NCI-H345 treated with DMSO at 0.1 percent for 48 hours (cell line): ENCODE measurements around the gene DLK1.

ENCODE experiments used
- DNase-seq: peaks from one replicate; lab custom pipeline; 2025; ENCODE audit not compliant: unreplicated experiment; lab: John Stamatoyannopoulos, UW

The DLK1 gene

GRCh38 chr14:100713705-100714104 lies 13.0 kb upstream of the DLK1 start:
- no peak for DNase-seq

GRCh38 chr14:100714258-100714892 lies 12.3 kb upstream of the DLK1 start:
- peak; percentile 25 for DNase-seq

- no peak for DNase-seq
These were observed 11.4 kb upstream of the DLK1 start for GRCh38 chr14:100715332-100715731.

- DNase-seq: no peak
These were observed 10.9 kb upstream of the DLK1 start for GRCh38 chr14:100715803-100716202.

- DNase-seq: no peak
These were observed 9.3 kb upstream of the DLK1 start for GRCh38 chr14:100717386-100717785.

GRCh38 chr14:100719976-100720520 lies 6.6 kb upstream of the DLK1 start:
- DNase-seq: no peak

- DNase-seq: no peak
These were observed 5.1 kb upstream of the DLK1 start for GRCh38 chr14:100721568-100721967.

GRCh38 chr14:100722367-100722766 lies 4.3 kb upstream of the DLK1 start:
- no peak for DNase-seq

- no peak for DNase-seq
These were observed 3.4 kb upstream of the DLK1 start for GRCh38 chr14:100723135-100723829.

GRCh38 chr14:100723830-100724437 lies 2.8 kb upstream of the DLK1 start:
- DNase-seq: no peak

- DNase-seq: no peak
These were observed 2.2 kb upstream of the DLK1 start for GRCh38 chr14:100724536-100724935.

- no peak for DNase-seq
These were observed 905 bp upstream of the DLK1 start for GRCh38 chr14:100725587-100726387.

- DNase-seq: no peak
These were observed 587 bp downstream of the DLK1 start for GRCh38 chr14:100727086-100727872.

GRCh38 chr14:100727873-100728240 lies 1.2 kb downstream of the DLK1 start:
- DNase-seq: no peak

- no peak for DNase-seq
These were observed 2.3 kb downstream of the DLK1 start for GRCh38 chr14:100728962-100729361.

- no peak for DNase-seq
These were observed 3.3 kb downstream of the DLK1 start for GRCh38 chr14:100729982-100730381.

GRCh38 chr14:100730581-100730980 lies 3.9 kb downstream of the DLK1 start:
- no peak for DNase-seq

- no peak for DNase-seq
These were observed 4.4 kb downstream of the DLK1 start for GRCh38 chr14:100731011-100731670.

- DNase-seq: no peak
These were observed 5.4 kb downstream of the DLK1 start for GRCh38 chr14:100731846-100732765.
